ENCODE results near the gene FTO. TPM values are rescaled to one million over a fixed set of nuclear protein-coding genes. Genes with fewer than 3 reads are reported as not detected.

FTO gene
- total RNA-seq, 2 donors from 2014 or later: 72.7 to 73.6 TPM

GRCh38 chr16:54000361-54000760 is 296.4 kb downstream of the FTO start:
- H3K4me3 ChIP-seq: no peak overlapping the region
- H3K27me3 ChIP-seq (replicated peaks; ENCODE audit: insufficient read depth): no peaks in the 10 kb centered on the region
- no peaks in the 10 kb centered on the region for H3K36me3 ChIP-seq
- H3K4me1 ChIP-seq (replicated peaks): no peaks in the 10 kb centered on the region
- H3K27ac ChIP-seq: no peak overlapping the region
- WGBS: 78% methylated on average over 5 of the region's 5 CpGs
- TF ChIP-seq POLR2AphosphoS5 (IDR thresholded peaks at IDR 0.05) (no peak), POLR2A (IDR thresholded peaks at IDR 0.05) (no peak), CTCF (IDR thresholded peaks at IDR 0.05) (no peak)
- H3K9me3 ChIP-seq: no peaks in the 10 kb centered on the region
- intact Hi-C loops (cut with DNase I): no loop called here
- no peak for DNase-seq (ENCODE audit: low spot score)

- WGBS: 96% methylated on average over 4 of the region's 4 CpGs
- Histone ChIP-seq H3K4me3 (no peak overlapping the region), H3K4me1 (replicated peaks) (no peaks in the 10 kb centered on the region), H3K9me3 (no peaks in the 10 kb centered on the region), H3K36me3 (no peaks in the 10 kb centered on the region), H3K27me3 (replicated peaks; ENCODE audit: insufficient read depth) (no peaks in the 10 kb centered on the region), H3K27ac (no peak overlapping the region)
- no peak for DNase-seq (ENCODE audit: low spot score)
- TF ChIP-seq POLR2AphosphoS5 (IDR thresholded peaks at IDR 0.05): no peak
- no peak for TF ChIP-seq POLR2A (IDR thresholded peaks at IDR 0.05)
- no peak for TF ChIP-seq CTCF (IDR thresholded peaks at IDR 0.05)
- intact Hi-C loops (cut with DNase I): no loop called here
These were observed 302.7 kb downstream of the FTO start for GRCh38 chr16:54006693-54007092.

DNA sequence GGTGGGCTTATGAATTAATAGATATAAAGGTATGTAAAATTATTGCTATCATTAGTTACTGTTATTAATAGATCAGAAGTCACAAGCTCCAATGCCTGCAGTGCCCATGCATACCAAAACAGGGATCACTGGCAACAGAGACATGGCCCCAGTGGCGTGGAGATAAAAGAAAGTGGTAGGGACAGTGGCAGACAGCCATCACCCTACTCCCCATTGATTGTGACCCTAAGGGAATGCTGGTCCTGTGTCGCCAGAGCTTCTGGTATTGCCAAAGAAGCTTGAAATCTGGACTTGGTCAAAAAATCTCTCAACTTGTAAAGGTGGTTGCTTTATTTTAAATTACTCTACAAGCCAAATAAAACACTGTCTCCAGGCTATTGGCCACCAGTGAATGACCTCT is 303.5 kb downstream of the FTO start:
- Histone ChIP-seq H3K4me3 (no peak overlapping the region), H3K36me3 (no peaks in the 10 kb centered on the region), H3K27ac (no peak overlapping the region), H3K4me1 (replicated peaks) (no peaks in the 10 kb centered on the region), H3K9me3 (no peaks in the 10 kb centered on the region), H3K27me3 (replicated peaks; ENCODE audit: insufficient read depth) (no peaks in the 10 kb centered on the region)
- DNase-seq (ENCODE audit: low spot score): no peak
- TF ChIP-seq POLR2A (IDR thresholded peaks at IDR 0.05): no peak
- no peak for TF ChIP-seq CTCF (IDR thresholded peaks at IDR 0.05)
- TF ChIP-seq POLR2AphosphoS5 (IDR thresholded peaks at IDR 0.05): no peak
- WGBS: 76% methylated on average over 2 of the region's 2 CpGs
- intact Hi-C loops (cut with DNase I): no loop called here

DNA sequence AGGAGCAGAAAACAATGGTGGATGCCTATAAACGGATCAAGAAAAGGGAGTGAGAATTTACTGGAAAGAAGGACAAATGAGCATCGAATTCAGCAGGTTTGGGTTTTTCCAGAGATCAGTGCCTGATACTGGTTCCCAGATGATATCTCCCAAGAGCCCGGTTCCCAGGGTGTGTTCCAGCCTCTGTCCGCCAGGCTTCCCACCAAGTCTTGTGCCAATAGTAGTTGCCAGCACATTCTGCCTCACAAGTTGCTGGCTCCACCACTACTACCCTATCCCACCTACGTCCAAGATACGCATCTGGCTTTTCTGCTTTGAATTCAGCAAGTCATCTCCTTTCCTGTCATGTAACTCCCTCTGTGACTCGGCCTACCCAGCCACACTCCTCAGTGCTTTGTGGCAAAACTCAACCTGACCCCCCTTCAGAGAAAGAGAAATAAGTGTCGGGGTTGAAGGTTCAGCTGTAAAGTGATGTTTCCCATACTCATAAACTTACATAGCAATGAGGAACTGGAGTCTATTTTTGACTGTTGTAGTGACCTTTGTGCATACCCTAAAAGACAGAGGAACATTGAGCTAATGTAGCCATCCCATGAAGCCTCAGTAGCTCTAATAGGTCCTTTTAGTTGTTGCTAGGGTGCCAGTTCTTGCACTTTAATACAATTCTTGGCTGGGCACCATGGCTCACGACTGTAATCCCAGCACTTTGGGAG is 305.7 kb downstream of the FTO start:
- 74% methylated on average over 9 of the region's 9 CpGs for WGBS
- no peak for TF ChIP-seq CTCF (IDR thresholded peaks at IDR 0.05)
- TF ChIP-seq POLR2AphosphoS5 (IDR thresholded peaks at IDR 0.05): no peak
- no peak for TF ChIP-seq POLR2A (IDR thresholded peaks at IDR 0.05)

GRCh38 chr16:54015147-54015546 is 311.2 kb downstream of the FTO start:
- Histone ChIP-seq H3K9me3 (no peaks in the 10 kb centered on the region), H3K4me1 (replicated peaks) (no peaks in the 10 kb centered on the region), H3K27me3 (replicated peaks; ENCODE audit: insufficient read depth) (no peaks in the 10 kb centered on the region), H3K4me3 (no peak overlapping the region), H3K36me3 (no peaks in the 10 kb centered on the region), H3K27ac (no peak overlapping the region)
- TF ChIP-seq CTCF (IDR thresholded peaks at IDR 0.05) (no peak), POLR2AphosphoS5 (IDR thresholded peaks at IDR 0.05) (no peak), POLR2A (IDR thresholded peaks at IDR 0.05) (no peak)
- no peak for DNase-seq (ENCODE audit: low spot score)
- WGBS: 89% methylated on average over 2 of the region's 2 CpGs
- intact Hi-C loops (cut with DNase I): no loop called here

More for the DNA sequence above, 305.7 kb downstream of the FTO start:
- Histone ChIP-seq H3K4me1 (replicated peaks) (no peaks in the 10 kb centered on the region), H3K27ac (no peak overlapping the region), H3K36me3 (no peaks in the 10 kb centered on the region), H3K4me3 (no peak overlapping the region), H3K27me3 (replicated peaks; ENCODE audit: insufficient read depth) (no peaks in the 10 kb centered on the region), H3K9me3 (no peaks in the 10 kb centered on the region)
- DNase-seq (ENCODE audit: low spot score): no peak
- intact Hi-C loops (cut with DNase I): no loop called here

Data from prostate gland (tissue), 2 donors.